K562 (cell line): ENCODE measurements around the gene SEC14L1. TPM values are rescaled to one million over a fixed set of nuclear protein-coding genes. Genes with fewer than 3 reads are reported as not detected.

Experiments
- ATAC-seq: fragments of 200-7000 bp; cut with Tn5 transposase; 3 replicates; pipeline ENCODE4 v1.9.1; 2020; ENCODE audit warnings: moderate library complexity
- BruUV-seq: library from RNA; stranded (reverse); fragments of 400-500 nt; replicated peaks from 2 replicates; lab custom pipeline; 2021; lab: Mats Ljungman, UMichigan
- CTCF ChIA-PET: fragments of 300-600 bp; formaldehyde crosslinking; extraction: SDS; loops from one replicate; lab custom pipeline; 2021; ENCODE audit warnings: low intra/inter-chr PET ratio; lab: Yijun Ruan, JAX
- POLR2A ChIA-PET: fragments of 300-600, 350-650 bp; sonication (Branson Sonifier 250); formaldehyde crosslinking; extraction: SDS; loops from one replicate; lab custom pipeline; 2021; ENCODE audit warnings: antibody characterized with exemption, inconsistent platforms; lab: Yijun Ruan, JAX
- DNase-seq, 4 experiments: peaks; one replicate each; pipeline versions ENCODE4 v3.0.0 to v3.0.0-alpha.2; 2011 to 2018; ENCODE audit warnings: low spot score in 3 of 4, mixed read lengths in 3 of 4; ENCODE audit errors: extremely low read depth in 1 of 4
- FAIRE-seq: peaks from 2 replicates; lab custom pipeline; 2011; peaks lifted over from hg19 to GRCh38; lab: Jason Lieb, UNC
- H2AFZ ChIP-seq: 2 replicates; pipeline ENCODE4 v1.6.0; 2011; ENCODE audit warnings: low read depth, low read length, control low read depth, inconsistent platforms
- H3K27ac ChIP-seq: fragments of 200-600 bp; 3 replicates; pipeline ENCODE4 v1.8.0; 2011; ENCODE audit warnings: low read depth, mild to moderate bottlenecking, control low read depth, inconsistent platforms, low read length, moderate library complexity, mixed read lengths; ENCODE audit errors: extremely low read depth
- H3K27me3 ChIP-seq, 2 experiments: fragments of 300-600 bp in 1 of 2; 2 replicates in 1 of 2; 3 replicates in 1 of 2; pipeline versions ENCODE4 v1.6.0 to v1.8.0; 2011; ENCODE audit warnings: inconsistent platforms in 2 of 2, low read length in 2 of 2, mild to moderate bottlenecking in 1 of 2, mixed read lengths in 1 of 2, moderate library complexity in 1 of 2; ENCODE audit not compliant: control insufficient read depth in 2 of 2, insufficient read depth in 2 of 2
- H3K36me3 ChIP-seq: fragments of 300-600 bp; 3 replicates; pipeline ENCODE4 v1.8.0; 2011; ENCODE audit warnings: mild to moderate bottlenecking, low read length, inconsistent platforms; ENCODE audit not compliant: control insufficient read depth, insufficient read depth
- H3K4me1 ChIP-seq, 2 experiments: fragments of 200-600 bp in 1 of 2; replicated peaks in 1 of 2; 2 replicates in 1 of 2; 3 replicates in 1 of 2; pipeline versions ENCODE4 v1.5.1 to v1.8.0; 2011; ENCODE audit warnings: inconsistent platforms in 2 of 2, low read length in 2 of 2, mild to moderate bottlenecking in 1 of 2, mixed read lengths in 1 of 2, moderate library complexity in 1 of 2; ENCODE audit not compliant: control insufficient read depth in 2 of 2, insufficient read depth in 2 of 2
- H3K4me2 ChIP-seq: 2 replicates; pipeline ENCODE4 v1.6.1; 2011; ENCODE audit warnings: low read length, control low read depth, inconsistent platforms, mixed read lengths; ENCODE audit not compliant: insufficient read depth
- H3K4me3 ChIP-seq: fragments of 200-600 bp; sonication (generic), shearing (Covaris generic); 2 replicates; pipeline ENCODE4 v1.5.1; 2016; ENCODE audit warnings: control low read depth, inconsistent platforms
- H3K79me2 ChIP-seq: fragments of 200-600 bp; 3 replicates; pipeline ENCODE4 v1.8.0; 2011; ENCODE audit warnings: low read length, inconsistent platforms; ENCODE audit not compliant: control insufficient read depth, insufficient read depth
- H3K9ac ChIP-seq, 2 experiments: 2 replicates each; pipeline versions ENCODE4 v1.6.0 to v1.6.1; 2011; ENCODE audit warnings: low read depth in 2 of 2, low read length in 2 of 2, control low read depth in 1 of 2, inconsistent platforms in 1 of 2, mild to moderate bottlenecking in 1 of 2, mixed read lengths in 1 of 2; ENCODE audit not compliant: insufficient read depth in 1 of 2
- H3K9me1 ChIP-seq: one replicate; pipeline ENCODE4 v1.6.0; 2011; ENCODE audit warnings: inconsistent platforms, mild to moderate bottlenecking, low read length, moderate library complexity; ENCODE audit not compliant: control insufficient read depth, insufficient read depth
- H3K9me3 ChIP-seq: replicated peaks from 2 replicates; pipeline ENCODE4 v1.5.1; 2011; ENCODE audit warnings: low read depth, low read length, inconsistent platforms; ENCODE audit not compliant: control insufficient read depth, insufficient read depth
- H4K20me1 ChIP-seq: replicated peaks from 2 replicates; pipeline ENCODE4 v1.6.1; 2011; ENCODE audit warnings: low read length, inconsistent platforms, mixed read lengths; ENCODE audit not compliant: control insufficient read depth, insufficient read depth
- DMBX1 ChIP-seq: fragments of 250-450 bp; sonication (Bioruptor Pico); IDR thresholded peaks from 2 replicates; pipeline ENCODE4 v1.8.0; 2022; ENCODE audit warnings: inconsistent platforms, mild to moderate bottlenecking, moderate library complexity, borderline replicate concordance
- ETV1 ChIP-seq: fragments of 450-650 bp; conservative IDR thresholded peaks from 2 replicates; pipeline ENCODE4 v1.6.1; 2016; ENCODE audit warnings: missing genetic modification characterization, control low read depth, low read depth, missing compliant biosample characterization
- NCOA1 ChIP-seq: fragments of 450-650 bp; IDR thresholded peaks from 2 replicates; pipeline ENCODE4 v1.6.1; 2016; ENCODE audit warnings: low read depth
- NRF1 ChIP-seq, 2 experiments: fragments of 450-650 bp; IDR thresholded peaks in 1 of 2; conservative IDR thresholded peaks in 1 of 2; 2 replicates each; pipeline ENCODE4 v1.6.1; 2014; ENCODE audit warnings: mild to moderate bottlenecking in 2 of 2
- WGBS: fragments of 100-300 bp; shearing (Covaris generic); methylation state at CpG from one replicate; pipeline ENCODE4 v1.1.6; 2016; ENCODE audit warnings: low coverage, mixed read lengths; ENCODE audit not compliant: insufficient coverage; ENCODE audit errors: missing lambda C conversion rate; 5-methylcytosine and 5-hydroxymethylcytosine counted together
- in situ Hi-C: fragments of 300-500 bp; cut with MboI; formaldehyde crosslinking; loops from 4 replicates; pipeline ENCODE4 v1.15.0; 2018; ENCODE audit warnings: inconsistent platforms, mixed read lengths
- intact Hi-C: fragments of 100-400 bp; cut with micrococcal nuclease; formaldehyde crosslinking; loops from 2 replicates; pipeline ENCODE4 v1.14.2; 2022
- polyA plus RNA-seq, 8 experiments: library from polyadenylated mRNA; depleted of rRNA in 4 of 8; stranded (reverse) in 5 of 8; unstranded in 3 of 8; fragments of >200 nt; fragmentation: Nextera tagmentation in 2 of 8; fragmentation: Illumina TruSeq in 1 of 8; extraction: Ambion mirVana in 2 of 8; extraction: Trizol in 1 of 8; gene quantifications; 2 replicates each; pipeline versions ENCODE4 v1.2.1 to v1.2.3, GENCODE V29; 2011 to 2014; ENCODE audit warnings: inconsistent platforms in 1 of 8, missing spikeins in 1 of 8
- total RNA-seq, 7 experiments: library from RNA; depleted of rRNA in 6 of 7; stranded (reverse); fragments of >200 nt in 6 of 7; fragmentation: Illumina TruSeq in 2 of 7; extraction: Trizol in 2 of 7; gene quantifications; 2 replicates each; pipeline versions ENCODE4 v1.2.1 to v1.2.3, GENCODE V29; 2011 to 2021; ENCODE audit warnings: low replicate concordance in 1 of 7
- TF ChIP-seq, protein P1 (sequence below): sonication (generic); formaldehyde crosslinking; IDR thresholded peaks from 2 replicates; pipeline ENCODE4 v1.8.0; 2022; ENCODE audit warnings: mild to moderate bottlenecking, missing genetic modification reagents
- TF ChIP-seq, protein P2 (sequence below): fragments of 450-650 bp; IDR thresholded peaks from 2 replicates; pipeline ENCODE4 v1.6.1; 2017; ENCODE audit warnings: antibody characterized with exemption, mild to moderate bottlenecking

Gene SEC14L1
- total and polyA plus RNA-seq, 9 of the 15 experiments (the other 6 are each of a cell fraction or from before 2014, with no cell fraction given), result 3.1 to 39.7 (median 15.2) TPM

DNA sequence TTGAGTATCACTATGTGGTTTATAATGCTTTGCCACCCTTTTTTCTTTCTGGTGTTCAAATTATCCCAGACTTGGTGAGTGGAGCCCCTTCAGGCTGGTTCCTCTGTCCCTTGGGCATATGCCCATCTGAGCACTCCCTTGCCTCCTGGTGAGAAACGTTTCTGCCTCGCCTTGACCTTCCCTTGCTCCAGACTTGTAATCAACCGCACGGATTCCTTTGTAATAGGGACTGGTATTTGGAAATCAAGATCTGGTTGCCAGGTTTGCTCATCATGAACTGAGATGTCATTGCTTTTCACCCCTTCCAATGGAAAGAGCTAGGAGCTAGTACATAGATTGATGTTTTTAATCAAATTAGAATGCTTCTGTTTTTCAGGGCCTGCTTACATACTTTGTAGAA is 43.7 kb downstream of the SEC14L1 start:
- no peaks in the 10 kb centered on the region; the same call in 2 of the 3 replicates for H3K36me3 ChIP-seq
- intact Hi-C loops, result no loop called here
- TF ChIP-seq NRF1 (conservative IDR thresholded peaks at IDR 0.05 in 1 of 2, IDR thresholded peaks at IDR 0.05 in 1 of 2), result no peak
- no peak for TF ChIP-seq DMBX1 (CRISPR knock-in tag)
- TF ChIP-seq, protein P1, sequence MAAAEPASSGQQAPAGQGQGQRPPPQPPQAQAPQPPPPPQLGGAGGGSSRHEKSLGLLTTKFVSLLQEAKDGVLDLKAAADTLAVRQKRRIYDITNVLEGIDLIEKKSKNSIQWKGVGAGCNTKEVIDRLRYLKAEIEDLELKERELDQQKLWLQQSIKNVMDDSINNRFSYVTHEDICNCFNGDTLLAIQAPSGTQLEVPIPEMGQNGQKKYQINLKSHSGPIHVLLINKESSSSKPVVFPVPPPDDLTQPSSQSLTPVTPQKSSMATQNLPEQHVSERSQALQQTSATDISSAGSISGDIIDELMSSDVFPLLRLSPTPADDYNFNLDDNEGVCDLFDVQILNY (CRISPR knock-in tag), result no peak
- TF ChIP-seq, protein P2, sequence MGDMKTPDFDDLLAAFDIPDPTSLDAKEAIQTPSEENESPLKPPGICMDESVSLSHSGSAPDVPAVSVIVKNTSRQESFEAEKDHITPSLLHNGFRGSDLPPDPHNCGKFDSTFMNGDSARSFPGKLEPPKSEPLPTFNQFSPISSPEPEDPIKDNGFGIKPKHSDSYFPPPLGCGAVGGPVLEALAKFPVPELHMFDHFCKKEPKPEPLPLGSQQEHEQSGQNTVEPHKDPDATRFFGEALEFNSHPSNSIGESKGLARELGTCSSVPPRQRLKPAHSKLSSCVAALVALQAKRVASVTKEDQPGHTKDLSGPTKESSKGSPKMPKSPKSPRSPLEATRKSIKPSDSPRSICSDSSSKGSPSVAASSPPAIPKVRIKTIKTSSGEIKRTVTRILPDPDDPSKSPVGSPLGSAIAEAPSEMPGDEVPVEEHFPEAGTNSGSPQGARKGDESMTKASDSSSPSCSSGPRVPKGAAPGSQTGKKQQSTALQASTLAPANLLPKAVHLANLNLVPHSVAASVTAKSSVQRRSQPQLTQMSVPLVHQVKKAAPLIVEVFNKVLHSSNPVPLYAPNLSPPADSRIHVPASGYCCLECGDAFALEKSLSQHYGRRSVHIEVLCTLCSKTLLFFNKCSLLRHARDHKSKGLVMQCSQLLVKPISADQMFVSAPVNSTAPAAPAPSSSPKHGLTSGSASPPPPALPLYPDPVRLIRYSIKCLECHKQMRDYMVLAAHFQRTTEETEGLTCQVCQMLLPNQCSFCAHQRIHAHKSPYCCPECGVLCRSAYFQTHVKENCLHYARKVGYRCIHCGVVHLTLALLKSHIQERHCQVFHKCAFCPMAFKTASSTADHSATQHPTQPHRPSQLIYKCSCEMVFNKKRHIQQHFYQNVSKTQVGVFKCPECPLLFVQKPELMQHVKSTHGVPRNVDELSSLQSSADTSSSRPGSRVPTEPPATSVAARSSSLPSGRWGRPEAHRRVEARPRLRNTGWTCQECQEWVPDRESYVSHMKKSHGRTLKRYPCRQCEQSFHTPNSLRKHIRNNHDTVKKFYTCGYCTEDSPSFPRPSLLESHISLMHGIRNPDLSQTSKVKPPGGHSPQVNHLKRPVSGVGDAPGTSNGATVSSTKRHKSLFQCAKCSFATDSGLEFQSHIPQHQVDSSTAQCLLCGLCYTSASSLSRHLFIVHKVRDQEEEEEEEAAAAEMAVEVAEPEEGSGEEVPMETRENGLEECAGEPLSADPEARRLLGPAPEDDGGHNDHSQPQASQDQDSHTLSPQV, result no peak
- no peak for TF ChIP-seq NCOA1
- no peak for TF ChIP-seq ETV1 (tag)
- BruUV-seq, result no TSS peak
- ATAC-seq (no peak), FAIRE-seq (peak; percentile 11), DNase-seq (no peak)
- H3K79me2 ChIP-seq, result peaks cover 70% of the 10 kb centered on the region
- 65% methylated on average over 4 of the region's 4 CpGs for WGBS
- peaks cover 20% of the 10 kb centered on the region for H4K20me1 ChIP-seq
- H3K4me2 ChIP-seq, result no peak overlapping the region
- no peaks in the 10 kb centered on the region for H3K9me1 ChIP-seq
- H3K27me3 ChIP-seq, result no peaks in the 10 kb centered on the region; a peak in 1 of 5 replicates
- no peaks in the 10 kb centered on the region; the same call in 1 of the 2 replicates for H3K9me3 ChIP-seq
- no peak overlapping the region for H3K27ac ChIP-seq
- CTCF ChIA-PET, result no interaction called here
- no peak overlapping the region for H3K4me3 ChIP-seq
- in situ Hi-C loops, result no loop called here
- POLR2A ChIA-PET, result interaction anchor here (1.3 kb wide), 1 partner anchor 62 kb away, joined by 4 read pairs; no protein-coding TSS in a partner anchor
- H3K9ac ChIP-seq, result no peak overlapping the region
- no peak overlapping the region for H2AFZ ChIP-seq
- peaks cover 15 to 19% of the 10 kb centered on the region in 2 experiments for H3K4me1 ChIP-seq
